Small intestine (tissue), 7 donors: ENCODE results near the gene SYN1. TPM values are rescaled to one million over a fixed set of nuclear protein-coding genes. Genes with fewer than 3 reads are reported as not detected.
"Not testable (repeated sequence)": the region's sequence is repeated elsewhere in the genome, so short reads cannot be mapped to it uniquely, and the experiment has no call there.

Experiments used
- DNase-seq, 2 donors: peaks; one replicate each; pipeline versions ENCODE4 v3.0.0 to v3.0.0-alpha.2; 2013
- FAIRE-seq: peaks from 2 replicates; lab custom pipeline; 2012; peaks lifted over from hg19 to GRCh38; lab: Jason Lieb, UNC
- H3K27ac ChIP-seq, 3 donors: one replicate each; pipeline ENCODE4 v1.5.1; 2013; ENCODE audit warnings: low read length in 2 of 3, mild to moderate bottlenecking in 2 of 3, control low read depth in 1 of 3, inconsistent platforms in 1 of 3, low read depth in 1 of 3, moderate library complexity in 1 of 3
- H3K27me3 ChIP-seq, 3 donors: one replicate each; pipeline ENCODE4 v1.6.1; 2013; ENCODE audit warnings: low read length in 3 of 3, inconsistent platforms in 1 of 3; ENCODE audit not compliant: control insufficient read depth in 3 of 3, insufficient read depth in 3 of 3
- H3K36me3 ChIP-seq, 3 donors: one replicate each; pipeline ENCODE4 v1.6.1; 2013; ENCODE audit warnings: low read length in 3 of 3, inconsistent platforms in 1 of 3, low read depth in 1 of 3, mild to moderate bottlenecking in 1 of 3, moderate library complexity in 1 of 3; ENCODE audit not compliant: control insufficient read depth in 3 of 3, insufficient read depth in 2 of 3
- H3K4me1 ChIP-seq, 3 donors: one replicate each; pipeline ENCODE4 v1.6.1; 2013; ENCODE audit warnings: low read length in 2 of 3, inconsistent platforms in 1 of 3, low read depth in 1 of 3, mild to moderate bottlenecking in 1 of 3, moderate library complexity in 1 of 3; ENCODE audit not compliant: control insufficient read depth in 3 of 3, insufficient read depth in 2 of 3
- H3K4me3 ChIP-seq, 3 donors: one replicate each; pipeline ENCODE4 v1.5.1; 2013; ENCODE audit warnings: low read length in 3 of 3, control low read depth in 1 of 3, inconsistent platforms in 1 of 3, low read depth in 1 of 3, mild to moderate bottlenecking in 1 of 3, moderate library complexity in 1 of 3
- H3K9me3 ChIP-seq, 2 donors: one replicate each; pipeline ENCODE4 v1.6.1; 2013; ENCODE audit warnings: low read depth in 1 of 2, low read length in 1 of 2; ENCODE audit not compliant: control insufficient read depth in 2 of 2, insufficient read depth in 1 of 2
- WGBS, 3 donors: extraction: QIAGEN DNeasy Blood & Tissue Kit; methylation state at CpG; one replicate each; pipeline ENCODE4 v1.1.7; 2013; 5-methylcytosine and 5-hydroxymethylcytosine counted together
- polyA plus RNA-seq, 4 donors: library from polyadenylated mRNA; stranded (reverse) in 3 of 4; unstranded in 1 of 4; fragments of 200-250 nt in 3 of 4; fragments of 120-200 nt in 1 of 4; gene quantifications; one replicate each; pipeline versions ENCODE4 v1.2.1 to v1.2.3, GENCODE V29; 2013
- donor health status: healthy with polysubstance abuse.
- donor health status: control.
- donor health status: control.
- donor health status: Bipolar disorder and iron deficiency.
- donor health status: healthy.

SYN1 gene
- polyA plus RNA-seq, 4 donors: 0.27 to 3.0 (median 1.3) TPM; not detected in 1

DNA sequence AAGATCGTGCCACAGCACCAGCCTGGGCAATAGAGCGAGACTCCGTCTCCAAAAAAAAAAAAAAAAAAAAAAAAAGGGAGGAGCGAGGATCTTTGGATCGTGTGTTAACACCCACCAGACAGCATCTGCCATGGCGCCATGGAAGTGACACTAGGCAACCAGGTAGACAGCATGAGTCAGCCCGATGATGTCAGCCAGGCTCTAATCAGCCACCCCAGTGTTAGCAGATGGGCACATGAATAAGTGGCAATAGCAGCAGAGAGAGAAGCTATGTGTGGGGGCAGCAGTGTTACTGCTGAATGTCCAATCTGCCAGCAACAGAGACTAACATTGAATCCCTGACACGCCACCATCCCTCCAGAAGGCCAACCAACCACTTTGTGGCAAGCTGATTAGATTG, 6.6 kb downstream of the SYN1 start:
- 85 to 89% (median 88%) methylated on average over 6 to 8 of the region's 8 CpGs for WGBS, 3 donors
- H3K4me3 ChIP-seq: no peak overlapping the region
- FAIRE-seq (no peak), DNase-seq (no peak)
- H3K36me3 ChIP-seq: no peaks in the 10 kb centered on the region
- no peak overlapping the region for H3K27ac ChIP-seq
- H3K27me3 ChIP-seq: peaks cover 0 to 3% (median 0%) of the 10 kb centered on the region in 3 donors
- no peaks in the 10 kb centered on the region for H3K4me1 ChIP-seq
- no peaks in the 10 kb centered on the region for H3K9me3 ChIP-seq

DNA sequence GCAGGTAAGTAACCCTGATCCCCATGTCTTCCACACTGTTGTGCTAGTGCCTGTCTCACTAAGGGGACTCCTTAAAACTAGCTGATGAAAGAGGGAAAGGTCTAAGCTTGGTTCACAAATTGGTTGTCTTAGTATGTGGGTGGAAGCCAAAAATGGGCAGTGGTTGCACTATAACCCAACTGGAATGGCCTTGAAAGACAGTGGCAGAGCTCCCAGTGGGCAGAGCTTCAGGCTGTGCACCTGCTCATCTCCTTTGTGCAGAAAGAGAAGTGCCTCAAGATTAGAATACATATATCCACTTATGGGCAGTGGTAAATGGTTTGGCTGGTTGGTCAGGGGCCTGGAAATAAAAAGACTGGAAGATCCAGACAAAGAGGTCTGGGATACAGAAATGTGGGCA, 7.2 kb downstream of the SYN1 start:
- DNase-seq: no peak
- H3K4me3 ChIP-seq: no peak overlapping the region
- H3K4me1 ChIP-seq: no peaks in the 10 kb centered on the region
- H3K36me3 ChIP-seq: no peaks in the 10 kb centered on the region
- FAIRE-seq: no peak
- H3K27me3 ChIP-seq: no peaks in the 10 kb centered on the region
- H3K9me3 ChIP-seq: no peaks in the 10 kb centered on the region
- no peak overlapping the region for H3K27ac ChIP-seq

DNA sequence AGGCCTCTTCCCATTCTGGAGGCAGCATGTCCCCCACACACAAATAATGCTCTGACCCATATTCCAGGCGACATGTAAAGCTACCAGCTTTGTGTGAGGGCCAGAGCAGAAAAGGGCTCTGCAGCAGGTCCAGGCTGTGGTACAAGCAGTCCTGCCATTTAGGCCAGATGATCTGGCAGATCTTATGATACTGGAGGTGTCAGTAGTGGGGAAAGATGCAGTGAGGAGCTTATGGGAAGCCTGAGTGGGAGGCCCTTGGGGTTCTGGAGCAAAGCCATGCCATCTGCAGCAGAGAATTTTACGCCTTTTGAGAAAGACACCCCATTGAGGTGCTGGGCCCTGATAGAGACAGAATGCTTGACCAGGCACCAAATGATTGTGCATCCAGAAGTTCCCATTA, 7.7 kb downstream of the SYN1 start:
- no peak for FAIRE-seq
- H3K27ac ChIP-seq: no peak overlapping the region
- H3K27me3 ChIP-seq: no peaks in the 10 kb centered on the region
- no peaks in the 10 kb centered on the region for H3K4me1 ChIP-seq
- no peaks in the 10 kb centered on the region for H3K36me3 ChIP-seq
- DNase-seq: no peak
- no peaks in the 10 kb centered on the region for H3K9me3 ChIP-seq
- no peak overlapping the region for H3K4me3 ChIP-seq
- 65 to 100% (median 91%) methylated on average over 2 of the region's 2 CpGs for WGBS, 3 donors

DNA sequence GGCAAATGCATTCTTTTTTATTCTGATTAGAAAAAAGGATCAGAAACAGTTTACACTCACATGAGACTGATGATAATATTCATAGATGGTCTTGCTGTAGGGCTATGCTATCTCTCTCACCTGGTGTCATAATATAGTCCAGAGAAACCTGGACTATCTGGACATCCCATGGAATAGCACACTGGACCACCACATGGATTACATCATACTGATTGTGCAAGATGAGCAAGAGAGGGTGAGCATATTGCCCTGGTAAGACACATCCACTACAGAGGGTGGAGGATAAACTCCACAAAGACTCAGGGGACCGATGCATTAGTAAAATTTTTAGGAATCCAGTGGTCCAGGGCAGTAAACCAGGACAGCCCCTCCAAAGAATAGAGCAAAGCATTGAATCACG, 8.2 kb downstream of the SYN1 start:
- H3K27ac ChIP-seq: no peak overlapping the region
- WGBS, 3 donors: 76 to 89% (median 77%) methylated on average over 2 of the region's 2 CpGs
- DNase-seq (no peak), FAIRE-seq (no peak)
- no peaks in the 10 kb centered on the region for H3K9me3 ChIP-seq
- H3K4me1 ChIP-seq: no peaks in the 10 kb centered on the region
- H3K27me3 ChIP-seq: no peaks in the 10 kb centered on the region
- no peak overlapping the region for H3K4me3 ChIP-seq
- no peaks in the 10 kb centered on the region for H3K36me3 ChIP-seq

DNA sequence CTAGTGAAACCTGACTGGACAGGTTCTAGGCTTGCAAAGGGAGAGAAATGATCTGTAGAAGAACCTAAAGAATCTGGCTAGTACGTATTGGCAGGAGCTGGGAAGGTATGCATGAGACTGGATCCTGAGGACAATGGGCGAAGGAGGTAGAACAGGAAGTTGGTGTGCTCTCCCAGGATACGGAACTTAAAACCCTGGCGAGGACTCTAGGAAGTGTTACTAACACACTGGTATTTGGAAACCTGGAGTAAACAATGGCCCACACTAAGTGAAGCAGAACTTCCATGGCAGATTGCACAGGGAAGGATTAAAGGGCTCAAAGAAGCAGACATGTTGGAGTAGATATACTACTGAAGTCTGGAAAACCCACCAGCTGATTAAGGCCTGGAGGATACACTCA, 9.1 kb downstream of the SYN1 start:
- DNase-seq: no peak
- no peak for FAIRE-seq
- Histone ChIP-seq H3K9me3 (no peaks in the 10 kb centered on the region), H3K36me3 (no peaks in the 10 kb centered on the region), H3K27me3 (no peaks in the 10 kb centered on the region), H3K4me3 (no peak overlapping the region), H3K27ac (no peak overlapping the region), H3K4me1 (no peaks in the 10 kb centered on the region)
- WGBS, 3 donors: 76 to 88% (median 81%) methylated on average over 4 of the region's 4 CpGs

DNA sequence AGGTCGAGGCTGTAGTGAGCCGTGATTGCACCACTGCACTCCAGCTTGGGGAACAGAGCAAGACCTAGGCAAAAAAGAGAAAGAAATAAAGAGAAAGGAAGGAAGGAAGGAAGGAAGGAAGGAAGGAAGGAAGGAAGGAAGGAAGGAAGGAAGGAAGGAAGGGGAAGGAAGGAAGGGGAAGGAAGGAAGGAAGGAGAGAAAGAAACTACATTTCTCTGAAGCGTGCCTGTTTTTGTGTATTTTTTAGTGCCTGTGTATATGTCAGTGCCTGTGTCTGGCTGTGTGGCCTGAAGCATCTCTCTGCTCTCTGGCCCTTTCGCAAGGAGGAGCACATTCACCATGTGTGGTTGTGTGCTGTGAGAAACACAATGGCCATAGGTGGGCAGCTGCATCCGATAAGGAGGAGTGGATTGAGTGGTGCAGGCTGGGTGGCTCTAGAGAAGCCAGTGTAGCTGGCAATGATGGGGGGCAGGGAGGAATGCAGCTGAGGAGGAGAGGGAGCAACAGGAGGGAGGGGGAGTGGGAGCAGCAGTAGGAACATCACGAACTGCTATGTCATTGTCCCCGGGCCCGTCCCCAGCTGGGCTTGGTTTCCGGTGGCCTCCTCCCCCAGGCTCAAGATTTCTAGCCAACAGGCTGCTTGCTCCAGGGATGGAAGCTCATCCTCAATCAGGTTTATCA, 11.4 kb downstream of the SYN1 start:
- Histone ChIP-seq H3K27me3 (no peaks in the 10 kb centered on the region), H3K27ac (no peak overlapping the region), H3K36me3 (no peaks in the 10 kb centered on the region), H3K9me3 (no peaks in the 10 kb centered on the region), H3K4me3 (no peak overlapping the region), H3K4me1 (no peaks in the 10 kb centered on the region)
- no peak for FAIRE-seq
- DNase-seq: no peak
- WGBS, 3 donors: 39 to 59% (median 50%) methylated on average over 8 to 9 of the region's 9 CpGs

DNA sequence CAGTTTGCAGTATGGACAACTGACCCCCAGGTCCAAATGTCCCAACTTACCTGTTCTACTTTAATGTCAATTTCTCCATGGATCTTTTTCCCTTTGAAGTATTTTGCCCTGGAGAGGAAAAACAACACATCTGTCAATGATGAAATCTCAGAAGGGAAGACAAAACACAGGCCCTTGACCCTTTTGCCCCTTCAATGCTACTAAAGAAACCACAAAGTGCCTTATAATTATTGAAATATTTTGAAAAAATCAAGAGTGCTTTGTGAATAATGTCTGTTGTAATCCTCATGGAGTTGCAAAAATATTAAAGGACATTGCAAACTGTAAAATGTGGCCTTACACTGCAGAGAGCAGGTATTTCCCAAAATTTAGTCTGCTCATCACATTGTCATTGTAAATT, 12.6 kb downstream of the SYN1 start:
- H3K9me3 ChIP-seq: no peaks in the 10 kb centered on the region
- FAIRE-seq: no peak

DNA sequence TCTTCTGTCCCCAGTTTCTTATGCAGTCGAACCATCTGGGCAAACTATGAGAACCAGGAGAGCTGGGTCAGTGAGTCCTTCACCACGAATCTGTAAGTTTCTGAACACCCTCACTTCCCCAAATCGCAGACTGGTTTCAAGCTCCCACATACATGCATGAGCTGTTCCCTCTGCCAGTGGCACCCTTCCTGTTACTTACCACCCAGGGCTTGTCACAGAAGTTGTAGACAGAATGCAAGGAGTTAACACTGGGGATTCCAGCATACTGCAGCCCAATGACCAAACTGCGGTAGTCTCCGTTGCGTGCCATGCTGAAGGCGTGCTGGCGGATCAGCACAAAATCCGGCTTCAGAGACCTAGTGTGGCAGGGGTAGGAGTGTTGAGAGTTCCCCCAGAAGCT, 14.6 kb downstream of the SYN1 start:
- Histone ChIP-seq H3K4me1 (no peaks in the 10 kb centered on the region), H3K4me3 (no peak overlapping the region), H3K27me3 (no peaks in the 10 kb centered on the region), H3K9me3 (no peaks in the 10 kb centered on the region), H3K27ac (no peak overlapping the region), H3K36me3 (no peaks in the 10 kb centered on the region)
- FAIRE-seq: no peak
- DNase-seq: no peak
- WGBS, 3 donors: 48 to 62% (median 60%) methylated on average over 9 of the region's 9 CpGs

More for the DNA sequence above, 12.6 kb downstream of the SYN1 start:
- no peak for DNase-seq
- H3K27ac ChIP-seq: no peak overlapping the region
- no peak overlapping the region for H3K4me3 ChIP-seq
- no peaks in the 10 kb centered on the region for H3K36me3 ChIP-seq
- H3K27me3 ChIP-seq: no peaks in the 10 kb centered on the region
- H3K4me1 ChIP-seq: no peaks in the 10 kb centered on the region

DNA sequence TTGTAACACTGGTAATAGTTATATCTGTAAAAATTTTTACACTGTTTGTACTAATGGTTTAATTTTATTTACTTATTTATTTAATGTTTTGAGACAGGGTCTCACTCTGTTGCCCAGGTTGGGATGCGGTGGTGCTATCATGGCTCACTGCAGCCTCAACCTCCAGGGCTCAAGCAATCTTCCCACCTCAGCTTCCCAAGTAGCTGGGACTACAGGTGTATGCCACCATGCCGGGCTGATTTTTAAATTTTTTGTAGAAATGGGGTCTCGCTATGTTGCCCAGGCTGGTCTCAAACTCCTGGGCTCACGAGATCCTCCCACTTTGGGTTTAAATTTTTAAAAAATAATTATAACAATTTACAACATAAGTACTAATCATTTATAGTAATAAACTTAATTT, 16.5 kb downstream of the SYN1 start:
- not testable (repeated sequence) for FAIRE-seq, H3K27me3 ChIP-seq, H3K36me3 ChIP-seq, H3K4me3 ChIP-seq, H3K9me3 ChIP-seq, DNase-seq, H3K27ac ChIP-seq, H3K4me1 ChIP-seq
- WGBS, 3 donors: 82 to 100% (median 98%) methylated on average over 4 of the region's 4 CpGs
